GM12878 (cell line): Measurements from ENCODE around the gene UBE2Z. TPM values are rescaled to one million over a fixed set of nuclear protein-coding genes. Genes with fewer than 3 reads are reported as not detected.

Experiments used
- ATAC-seq: fragments of 200-7000 bp; cut with Tn5 transposase; 3 replicates; pipeline ENCODE4 v1.9.1; 2020; ENCODE audit warnings: mild to moderate bottlenecking, moderate library complexity
- BruUV-seq: library from RNA; stranded (reverse); fragments of 400-500 nt; replicated peaks from 2 replicates; lab custom pipeline; 2021; lab: Mats Ljungman, UMichigan
- CTCF ChIA-PET: fragments of 300-600 bp; sonication (Branson Sonifier 250); formaldehyde crosslinking; extraction: SDS; loops from one replicate; lab custom pipeline; 2021; ENCODE audit warnings: inconsistent platforms; lab: Yijun Ruan, JAX
- POLR2A ChIA-PET: fragments of 350-600 bp; formaldehyde crosslinking; extraction: SDS; loops from one replicate; lab custom pipeline; 2021; ENCODE audit warnings: inconsistent platforms; lab: Charles Lee
- RAD21 ChIA-PET: fragments of 300-600 bp; sonication (Branson Sonifier 250); formaldehyde crosslinking; loops from one replicate; lab custom pipeline; 2023; ENCODE audit warnings: antibody characterized with exemption; ENCODE audit not compliant: unreplicated experiment; lab: Charles Lee
- SMC1A ChIA-PET: fragments of 300-600 bp; sonication (Branson Sonifier 250); formaldehyde crosslinking; loops from one replicate; lab custom pipeline; 2023; ENCODE audit not compliant: unreplicated experiment, uncharacterized antibody; lab: Charles Lee
- DNase-seq: peaks from one replicate; pipeline ENCODE4 v3.0.0-alpha.2; 2011; ENCODE audit warnings: low read depth, low spot score
- FAIRE-seq: peaks from 3 replicates; lab custom pipeline; 2011; peaks lifted over from hg19 to GRCh38; lab: Jason Lieb, UNC
- H2AFZ ChIP-seq: 2 replicates; pipeline ENCODE4 v1.6.0; 2011; ENCODE audit warnings: low read depth, low read length, control low read depth; ENCODE audit not compliant: control insufficient read depth
- H3K27ac ChIP-seq: 2 replicates; pipeline ENCODE4 v1.5.1; 2011; ENCODE audit warnings: control low read depth; ENCODE audit not compliant: control insufficient read depth, insufficient read depth
- H3K27me3 ChIP-seq, 2 experiments: replicated peaks in 1 of 2; 2 replicates each; pipeline versions ENCODE4 v1.6.0 to v1.6.1; 2011; ENCODE audit warnings: low read length in 1 of 2; ENCODE audit not compliant: control insufficient read depth in 2 of 2, insufficient read depth in 2 of 2
- H3K36me3 ChIP-seq, 2 experiments: 2 replicates each; pipeline ENCODE4 v1.5.1; 2011; ENCODE audit warnings: low read length in 1 of 2; ENCODE audit not compliant: control insufficient read depth in 2 of 2, insufficient read depth in 2 of 2
- H3K4me1 ChIP-seq: 2 replicates; pipeline ENCODE4 v1.6.1; 2011; ENCODE audit warnings: mild to moderate bottlenecking, low read length, moderate library complexity, mixed read lengths; ENCODE audit not compliant: control insufficient read depth, insufficient read depth
- H3K4me2 ChIP-seq: 2 replicates; pipeline ENCODE4 v1.6.0; 2011; ENCODE audit warnings: control low read depth; ENCODE audit not compliant: control insufficient read depth, insufficient read depth
- H3K4me3 ChIP-seq: fragments of 200-600 bp; sonication (generic); 2 replicates; pipeline ENCODE4 v1.5.1; 2016
- H3K79me2 ChIP-seq: 2 replicates; pipeline ENCODE4 v1.6.0; 2011; ENCODE audit warnings: low read length; ENCODE audit not compliant: control insufficient read depth, insufficient read depth
- H3K9ac ChIP-seq: 2 replicates; pipeline ENCODE4 v1.8.0; 2011; ENCODE audit warnings: low read length, control low read depth, mixed read lengths; ENCODE audit not compliant: control insufficient read depth, insufficient read depth
- H3K9me3 ChIP-seq: replicated peaks from 3 replicates; pipeline ENCODE4 v1.5.1; 2011; ENCODE audit warnings: mild to moderate bottlenecking, low read length; ENCODE audit not compliant: control insufficient read depth, insufficient read depth
- H4K20me1 ChIP-seq: 2 replicates; pipeline ENCODE4 v1.6.0; 2011; ENCODE audit not compliant: control insufficient read depth, insufficient read depth
- CHD4 ChIP-seq: fragments of 200-600 bp; sonication (generic); IDR thresholded peaks from 2 replicates; pipeline ENCODE4 v1.6.1; 2016; ENCODE audit warnings: mild to moderate bottlenecking
- CREB1 ChIP-seq: IDR thresholded peaks from 2 replicates; pipeline ENCODE4 v1.6.1; 2012; ENCODE audit warnings: low read depth, mild to moderate bottlenecking, inconsistent platforms
- CUX1 ChIP-seq: IDR thresholded peaks from 2 replicates; pipeline ENCODE4 v1.6.1; 2012; ENCODE audit warnings: improper control_type of control experiment, low read depth, low read length; ENCODE audit not compliant: insufficient replicate concordance
- EP300 ChIP-seq, 2 experiments: fragments of 150-350 bp in 1 of 2; IDR thresholded peaks; 2 replicates each; pipeline ENCODE4 v1.6.1; 2011 to 2012; ENCODE audit warnings: low read depth in 2 of 2, low read length in 2 of 2, borderline replicate concordance in 1 of 2, improper control_type of control experiment in 1 of 2, inconsistent platforms in 1 of 2; ENCODE audit not compliant: control insufficient read depth in 1 of 2
- HSF1 ChIP-seq: fragments of 150-350 bp; IDR thresholded peaks from 2 replicates; pipeline ENCODE4 v1.6.1; 2014; ENCODE audit warnings: mild to moderate bottlenecking, low read depth, low read length
- IRF3 ChIP-seq: fragments of 450-650 bp; IDR thresholded peaks from 2 replicates; pipeline ENCODE4 v1.6.1; 2014; ENCODE audit warnings: mild to moderate bottlenecking
- KDM1A ChIP-seq: fragments of 200-600 bp; sonication (generic); IDR thresholded peaks from 2 replicates; pipeline ENCODE4 v1.6.1; 2016; ENCODE audit warnings: borderline replicate concordance
- MTA3 ChIP-seq: IDR thresholded peaks from 2 replicates; pipeline ENCODE4 v1.6.1; 2012; ENCODE audit warnings: low read length, inconsistent platforms, borderline replicate concordance
- POLR2A ChIP-seq: IDR thresholded peaks from 2 replicates; pipeline ENCODE4 v1.6.1; 2011; ENCODE audit warnings: low read depth, mild to moderate bottlenecking, low read length
- SKIL ChIP-seq: fragments of 450-650 bp; IDR thresholded peaks from 2 replicates; pipeline ENCODE4 v1.6.1; 2017; ENCODE audit warnings: mild to moderate bottlenecking, low read depth, inconsistent platforms; ENCODE audit not compliant: poor library complexity, severe bottlenecking
- ZNF384 ChIP-seq: IDR thresholded peaks from 2 replicates; pipeline ENCODE4 v1.6.1; 2012; ENCODE audit warnings: low read depth, mild to moderate bottlenecking, low read length, improper control_type of control experiment, borderline replicate concordance
- ZZZ3 ChIP-seq: IDR thresholded peaks from 2 replicates; pipeline ENCODE4 v1.6.1; 2011; ENCODE audit warnings: low read depth; ENCODE audit not compliant: control insufficient read depth, insufficient read length
- WGBS: methylation state at CpG from one replicate; pipeline ENCODE4 v1.1.6; 2016; ENCODE audit warnings: low lambda C conversion rate; ENCODE audit not compliant: insufficient replicate concordance, insufficient coverage; ENCODE audit errors: missing lambda C conversion rate; 5-methylcytosine and 5-hydroxymethylcytosine counted together
- in situ Hi-C: fragments of 300-500 bp; cut with MboI; formaldehyde crosslinking; loops from 9 replicates; pipeline ENCODE4 v1.14.3; 2018; ENCODE audit warnings: mixed read lengths
- intact Hi-C: fragments of 100-400 bp; cut with micrococcal nuclease; formaldehyde crosslinking; loops from one replicate; pipeline ENCODE4 v1.14.2; 2022; ENCODE audit not compliant: unreplicated experiment
- polyA plus RNA-seq, 11 experiments: library from polyadenylated mRNA; depleted of rRNA in 4 of 11; unstranded in 6 of 11; stranded (reverse) in 5 of 11; fragments of >200 nt; fragmentation: Nextera tagmentation in 4 of 11; fragmentation: Illumina TruSeq in 1 of 11; extraction: Ambion mirVana in 4 of 11; extraction: Trizol in 1 of 11; gene quantifications; 1 replicate in 1 of 11; 2 replicates in 10 of 11; pipeline versions ENCODE4 v1.2.1 to v1.2.3, GENCODE V29; 2011 to 2016; ENCODE audit warnings: inconsistent platforms in 2 of 11, missing spikeins in 2 of 11, low read depth in 1 of 11
- total RNA-seq, 4 experiments: library from RNA; depleted of rRNA in 3 of 4; stranded (reverse); fragments of >200 nt in 3 of 4; fragmentation: Illumina TruSeq in 1 of 4; extraction: Trizol in 1 of 4; gene quantifications; 2 replicates each; pipeline versions ENCODE4 v1.2.1 to v1.2.3, GENCODE V29; 2013 to 2021
- TF ChIP-seq, protein P1 (sequence below): fragments of 450-650 bp; IDR thresholded peaks from 2 replicates; pipeline ENCODE4 v1.6.1; 2017; ENCODE audit warnings: borderline replicate concordance

The UBE2Z gene
- total and polyA plus RNA-seq, 10 of the 15 experiments (the other 5 are each of a cell fraction or from before 2014, with no cell fraction given) = 23.1 to 191 (median 57.4) TPM

DNA sequence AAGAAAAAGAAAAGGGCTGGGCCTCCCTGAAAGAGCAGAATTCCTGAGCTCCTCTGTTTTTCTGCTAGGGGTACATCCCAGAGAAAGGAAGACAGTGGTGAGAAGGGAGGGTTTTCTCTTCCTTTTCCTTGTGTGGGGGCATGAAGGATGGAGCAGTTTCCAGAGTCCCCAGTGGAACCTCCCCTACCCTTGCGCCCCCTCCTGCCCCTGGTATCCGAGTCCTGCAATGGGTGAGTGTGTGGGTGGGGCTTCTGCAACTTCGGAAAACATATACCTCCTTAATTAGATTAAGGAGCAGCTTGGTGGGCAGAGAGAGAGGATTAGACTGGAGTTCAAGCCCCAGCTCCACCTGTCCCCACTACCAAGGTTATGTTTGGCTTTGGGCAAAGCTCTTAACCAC is 65.6 kb downstream of the UBE2Z start:
- H2AFZ ChIP-seq = no peak overlapping the region
- H3K79me2 ChIP-seq = no peaks in the 10 kb centered on the region
- no peaks in the 10 kb centered on the region; the same call in 2 of the 3 replicates for H3K9me3 ChIP-seq
- ChIA-PET CTCF (interaction anchor here (0.7 to 0.9 kb wide), 2 partner anchors 59 to 62 kb away, joined by 3 read pairs; no protein-coding TSS in a partner anchor), POLR2A (interaction anchor here (0.5 kb wide), 1 partner anchor 1048 kb away, joined by 4 read pairs; no protein-coding TSS in a partner anchor), RAD21 (no interaction called here), SMC1A (no interaction called here)
- no peak overlapping the region for H3K4me3 ChIP-seq
- no peak overlapping the region for H3K4me2 ChIP-seq
- intact Hi-C loops = no loop called here
- H3K4me1 ChIP-seq = no peaks in the 10 kb centered on the region
- H3K27me3 ChIP-seq = peaks cover 0 to 2% of the 10 kb centered on the region in 2 experiments; a peak in 3 of 4 replicates
- in situ Hi-C loops = no loop called here
- no peak overlapping the region for H3K9ac ChIP-seq
- H3K27ac ChIP-seq = no peak overlapping the region
- ATAC-seq = no peak
- FAIRE-seq = no peak
- H4K20me1 ChIP-seq = no peaks in the 10 kb centered on the region
- DNase-seq = no peak
- BruUV-seq = no TSS peak
- H3K36me3 ChIP-seq = no peaks in the 10 kb centered on the region
- WGBS = 47% methylated on average over 3 of the region's 3 CpGs
- no peak for TF ChIP-seq CHD4
- no peak for TF ChIP-seq SKIL
- no peak for TF ChIP-seq CREB1
- TF ChIP-seq MTA3 = no peak
- no peak for TF ChIP-seq IRF3
- no peak for TF ChIP-seq KDM1A
- no peak for TF ChIP-seq ZZZ3
- TF ChIP-seq EP300 (IDR thresholded peaks at IDR 0.05; ENCODE audit: borderline replicate concordance in 1 of 2, control insufficient read depth in 1 of 2, low read depth in 2 of 2, low read length in 2 of 2) = no peak
- TF ChIP-seq POLR2A = no peak
- TF ChIP-seq CUX1 = no peak
- no peak for TF ChIP-seq HSF1
- TF ChIP-seq, protein P1, sequence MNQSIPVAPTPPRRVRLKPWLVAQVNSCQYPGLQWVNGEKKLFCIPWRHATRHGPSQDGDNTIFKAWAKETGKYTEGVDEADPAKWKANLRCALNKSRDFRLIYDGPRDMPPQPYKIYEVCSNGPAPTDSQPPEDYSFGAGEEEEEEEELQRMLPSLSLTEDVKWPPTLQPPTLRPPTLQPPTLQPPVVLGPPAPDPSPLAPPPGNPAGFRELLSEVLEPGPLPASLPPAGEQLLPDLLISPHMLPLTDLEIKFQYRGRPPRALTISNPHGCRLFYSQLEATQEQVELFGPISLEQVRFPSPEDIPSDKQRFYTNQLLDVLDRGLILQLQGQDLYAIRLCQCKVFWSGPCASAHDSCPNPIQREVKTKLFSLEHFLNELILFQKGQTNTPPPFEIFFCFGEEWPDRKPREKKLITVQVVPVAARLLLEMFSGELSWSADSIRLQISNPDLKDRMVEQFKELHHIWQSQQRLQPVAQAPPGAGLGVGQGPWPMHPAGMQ = no peak
- no peak for TF ChIP-seq ZNF384
